ENCODE results near the gene CLIC4.
"Not testable (repeated sequence)": the region's sequence is repeated elsewhere in the genome, so short reads cannot be mapped to it uniquely, and the experiment has no call there.

CLIC4 gene

GRCh38 chr1:24748191-24749121, 3.2 kb downstream of the CLIC4 start:
- no peak for DNase-seq

- no peak for DNase-seq
Observed at GRCh38 chr1:24749252-24749651, 4.0 kb downstream of the CLIC4 start.

GRCh38 chr1:24749886-24750285, 4.6 kb downstream of the CLIC4 start:
- DNase-seq = no peak

DNA sequence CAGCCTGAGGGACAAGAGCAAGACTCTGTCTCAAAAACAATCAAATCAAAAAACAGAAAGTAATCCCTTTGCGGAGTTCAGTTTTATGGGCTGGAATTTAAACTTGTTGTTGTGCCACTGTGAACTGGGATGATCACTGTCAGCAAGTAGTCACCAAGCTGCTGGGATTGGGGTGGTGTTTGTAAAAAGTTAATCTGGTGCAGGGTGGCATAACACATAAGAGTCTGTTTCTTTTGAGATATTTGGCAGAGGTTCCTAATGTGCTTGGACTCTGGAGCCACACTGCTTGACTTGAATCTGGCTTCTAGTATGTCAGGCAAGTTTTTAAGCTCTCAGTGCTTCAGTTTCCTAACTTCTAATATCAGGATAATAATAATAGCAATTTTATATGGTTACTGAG, 6.6 kb downstream of the CLIC4 start:
- DNase-seq = no peak

- no peak for DNase-seq
Observed at GRCh38 chr1:24752305-24752704, 7.1 kb downstream of the CLIC4 start.

DNA sequence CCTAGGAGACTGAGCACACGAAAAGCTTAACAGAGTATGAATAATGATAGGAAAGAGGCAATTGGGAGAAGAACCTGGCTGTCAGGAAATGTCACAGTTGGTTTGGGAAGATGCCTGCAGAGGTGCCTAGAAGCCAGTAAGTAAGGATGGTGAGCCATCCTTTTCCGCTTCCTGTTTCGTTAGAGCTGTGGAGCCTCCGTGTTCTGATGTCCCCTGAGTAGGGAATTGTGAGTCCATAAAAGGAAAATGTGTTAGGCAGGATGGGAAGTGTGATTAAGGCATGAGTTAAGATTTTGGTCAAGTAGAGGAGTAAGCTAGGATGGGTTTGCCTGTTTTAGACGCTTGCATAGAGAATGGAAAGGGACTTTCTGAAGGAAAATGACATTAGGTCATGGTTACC, 9.0 kb downstream of the CLIC4 start:
- DNase-seq = no peak

- not testable (repeated sequence) for DNase-seq
Observed at GRCh38 chr1:24755323-24755722, 10.1 kb downstream of the CLIC4 start.

DNA sequence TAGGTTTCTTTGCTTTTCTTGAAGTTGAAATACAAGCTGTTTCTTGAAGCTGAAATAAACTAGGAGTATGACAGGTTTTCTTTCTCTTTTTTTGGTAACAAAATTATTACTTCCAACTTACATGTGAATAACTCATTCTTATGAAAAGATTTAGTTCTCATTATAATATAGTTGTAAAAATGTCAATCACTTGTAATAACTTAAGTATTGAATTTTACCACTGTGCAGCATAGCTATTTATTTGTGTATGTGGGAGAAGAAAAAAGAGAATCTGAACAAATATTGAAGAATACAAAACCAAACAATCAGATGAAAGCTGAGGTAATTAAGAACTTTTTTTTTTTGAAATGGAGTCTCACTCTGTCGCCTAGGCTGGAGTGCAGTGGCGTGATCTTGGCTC, 11.1 kb downstream of the CLIC4 start:
- DNase-seq = no peak

DNA sequence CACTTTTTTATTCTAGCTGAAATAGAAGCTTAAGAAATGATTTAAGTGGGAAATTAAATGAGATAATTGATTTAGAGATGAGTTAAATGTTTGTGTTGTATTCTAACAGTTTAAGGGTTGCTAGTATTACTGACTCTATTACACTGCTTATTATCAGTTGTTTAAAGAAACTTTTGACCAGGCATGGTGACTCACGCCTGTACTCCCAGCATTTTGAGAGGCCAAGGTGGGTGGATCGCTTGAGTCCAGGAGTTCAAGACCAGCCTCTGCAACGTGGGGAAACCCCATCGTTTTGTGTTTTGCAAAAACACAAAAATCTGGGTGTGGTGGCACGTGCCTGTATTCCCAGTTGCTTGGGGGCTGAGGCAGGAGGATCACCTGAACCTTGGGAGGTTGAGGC, 14.2 kb downstream of the CLIC4 start:
- DNase-seq = no peak

GRCh38 chr1:24761582-24761981, 16.3 kb downstream of the CLIC4 start:
- DNase-seq = no peak

DNA sequence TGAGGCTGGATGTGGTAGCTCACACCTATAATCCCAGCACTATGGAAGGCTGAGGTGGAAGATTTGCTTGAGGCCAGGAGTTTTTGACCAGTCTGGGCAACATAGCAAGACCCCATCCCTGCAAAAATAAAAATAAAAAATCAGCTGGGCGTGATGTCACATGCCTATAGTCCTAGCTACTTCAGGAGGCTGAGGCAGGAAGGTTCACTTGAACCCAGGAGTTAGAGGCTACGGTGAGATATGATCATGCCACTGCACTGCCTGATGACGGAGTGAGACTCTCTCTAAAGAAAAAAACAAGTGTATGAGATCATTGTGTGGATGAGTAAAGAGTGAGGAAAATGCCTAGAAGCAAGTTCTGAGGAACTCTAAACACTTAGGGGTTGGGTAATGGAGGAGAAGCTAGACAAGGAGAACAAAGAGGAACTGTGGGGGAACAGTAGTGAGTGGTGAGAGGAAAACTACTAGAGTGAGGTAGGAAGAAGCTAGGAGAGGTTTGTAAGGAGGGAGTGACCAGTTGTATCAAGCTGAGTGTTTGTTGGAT, 17.0 kb downstream of the CLIC4 start:
- no peak for DNase-seq

DNA sequence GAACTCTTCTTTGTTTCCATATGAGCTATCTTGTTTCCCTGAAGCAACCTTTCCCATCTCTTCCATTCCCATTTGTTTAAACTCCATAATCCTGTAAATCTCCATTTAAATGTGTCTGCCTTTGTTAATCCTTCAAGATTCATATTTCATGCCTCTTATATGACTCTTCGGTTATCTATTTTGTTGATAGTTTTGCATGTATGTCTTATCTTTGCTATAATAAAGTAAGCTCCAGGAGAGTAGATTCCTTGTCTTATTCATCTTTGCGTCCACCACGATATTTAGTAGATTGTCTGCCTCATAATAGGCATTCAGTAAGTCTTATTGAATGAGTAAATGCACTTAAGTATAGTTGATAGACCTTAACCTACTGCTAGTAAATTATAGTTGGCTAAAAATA, 18.4 kb downstream of the CLIC4 start:
- no peak for DNase-seq

- DNase-seq = no peak
Observed at GRCh38 chr1:24764439-24764838, 19.2 kb downstream of the CLIC4 start.

GRCh38 chr1:24764848-24765247, 19.6 kb downstream of the CLIC4 start:
- no peak for DNase-seq

DNA sequence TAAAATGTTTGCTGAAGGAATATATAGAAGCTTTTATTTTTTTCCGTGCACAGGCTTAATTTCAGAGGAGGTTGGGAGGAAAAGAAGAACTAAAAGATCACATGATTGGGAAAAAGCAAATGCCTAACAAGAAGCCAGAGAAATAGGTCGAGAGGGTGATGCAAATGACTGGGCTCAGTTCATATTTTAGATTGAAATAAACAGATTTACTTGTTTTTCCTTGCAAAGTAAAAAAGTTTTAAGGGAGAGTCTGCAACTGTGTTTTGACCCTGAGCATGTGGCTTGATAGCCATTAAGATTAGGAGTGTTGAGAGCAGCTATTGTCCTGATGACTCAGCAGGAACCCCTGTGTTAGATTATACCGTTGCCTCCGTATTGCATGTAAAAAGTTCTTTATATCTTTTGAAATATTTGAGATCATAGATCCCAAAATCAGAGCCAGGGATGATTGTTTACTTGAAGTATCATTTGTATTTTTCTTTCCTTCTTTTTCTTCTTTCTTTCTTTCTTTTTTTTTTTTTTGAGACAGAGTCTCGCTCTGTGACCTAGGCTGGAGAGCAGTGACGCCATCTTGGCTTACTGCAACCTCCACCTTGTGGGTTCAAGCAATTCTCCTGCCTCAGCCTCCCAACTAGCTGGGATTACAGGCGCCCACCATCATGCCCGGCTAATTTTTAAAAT, 20.2 kb downstream of the CLIC4 start:
- DNase-seq = no peak

DNA sequence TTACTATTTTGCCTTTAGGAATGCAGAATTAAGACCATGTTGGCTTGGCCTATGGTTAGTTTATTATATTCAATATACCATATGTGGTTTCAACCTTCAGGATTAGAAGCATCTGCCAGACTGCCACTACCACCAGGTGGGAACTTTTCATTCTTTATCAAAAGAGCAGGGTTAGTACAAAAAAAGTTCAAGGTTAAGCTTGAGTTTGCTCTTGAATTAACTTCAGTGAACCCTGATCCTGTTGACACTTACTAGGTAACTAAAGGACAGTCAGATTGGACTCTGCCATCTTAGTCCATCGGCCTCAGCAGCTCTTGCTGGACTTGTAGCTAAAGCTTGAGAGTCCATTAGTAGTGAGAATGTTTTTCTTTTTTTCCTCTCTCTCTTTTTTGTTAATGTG, 22.1 kb downstream of the CLIC4 start:
- DNase-seq = no peak

GRCh38 chr1:24768873-24769605, 23.8 kb downstream of the CLIC4 start:
- DNase-seq = no peak

DNA sequence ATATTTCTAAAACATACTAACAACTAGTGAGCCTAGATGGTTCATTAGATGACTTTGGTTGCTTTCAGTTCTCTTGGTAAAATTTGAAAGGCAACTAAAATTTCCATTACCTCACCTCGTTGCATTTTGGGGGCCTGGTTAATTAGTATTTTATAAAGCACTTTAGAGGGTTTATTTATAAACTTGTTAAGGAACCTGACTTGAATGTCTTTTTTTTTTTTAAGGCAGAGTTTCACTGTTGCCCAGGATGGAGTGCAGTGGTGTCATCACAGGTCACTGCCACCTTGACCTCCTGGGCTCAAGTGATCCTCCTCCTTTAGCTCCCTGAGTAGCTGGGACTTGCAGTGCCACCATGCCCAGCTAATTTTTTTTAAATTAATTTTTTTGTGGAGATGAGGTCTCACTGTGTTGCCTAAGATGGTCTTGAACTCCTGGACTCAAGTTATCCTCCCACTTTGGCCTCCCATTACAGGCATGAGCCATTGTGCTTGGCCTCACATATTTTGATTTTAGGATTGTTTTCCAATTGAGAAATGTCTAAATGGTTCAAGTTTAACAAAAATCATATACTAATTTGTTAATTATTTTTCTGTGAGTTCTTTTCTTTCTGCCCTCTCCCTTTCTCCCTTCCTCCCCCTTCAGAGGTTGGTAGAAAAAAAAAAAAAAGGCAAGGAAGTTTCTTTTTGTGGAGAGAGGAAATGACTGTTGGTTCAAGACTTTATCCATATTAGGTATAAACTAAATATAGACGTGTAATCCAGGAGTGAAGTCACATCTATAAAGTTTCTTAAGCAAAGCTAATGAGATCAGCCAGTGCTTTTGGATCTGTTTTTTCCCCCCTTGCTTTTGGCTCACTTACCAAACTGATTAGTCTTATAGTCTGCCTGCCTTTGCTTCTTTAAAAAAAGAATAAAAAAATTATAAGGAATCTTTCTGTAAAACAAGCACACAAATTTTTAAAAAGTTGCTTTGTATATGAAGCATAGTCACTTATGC, 24.7 kb downstream of the CLIC4 start:
- DNase-seq = no peak

- DNase-seq = no peak
Observed at GRCh38 chr1:24770881-24771280, 25.6 kb downstream of the CLIC4 start.

DNA sequence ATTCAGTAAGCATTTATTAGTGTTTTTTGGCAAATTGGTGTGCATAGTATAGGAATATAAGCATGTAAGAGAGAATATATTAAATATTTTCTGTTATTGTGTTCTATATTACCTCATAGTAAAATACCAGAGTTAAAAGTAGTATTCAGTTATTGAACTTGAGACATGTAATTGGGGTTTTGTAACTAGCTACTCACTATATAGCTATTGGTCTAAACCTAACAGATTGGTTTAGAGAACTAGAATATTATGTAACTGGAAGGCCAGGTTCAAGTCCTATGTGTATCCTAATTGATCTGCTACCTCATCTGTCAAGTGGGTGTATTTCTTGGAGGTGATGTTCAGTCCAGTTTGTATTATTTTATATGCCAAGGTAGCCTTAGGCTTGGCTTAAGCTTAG, 26.3 kb downstream of the CLIC4 start:
- DNase-seq = no peak

DNA sequence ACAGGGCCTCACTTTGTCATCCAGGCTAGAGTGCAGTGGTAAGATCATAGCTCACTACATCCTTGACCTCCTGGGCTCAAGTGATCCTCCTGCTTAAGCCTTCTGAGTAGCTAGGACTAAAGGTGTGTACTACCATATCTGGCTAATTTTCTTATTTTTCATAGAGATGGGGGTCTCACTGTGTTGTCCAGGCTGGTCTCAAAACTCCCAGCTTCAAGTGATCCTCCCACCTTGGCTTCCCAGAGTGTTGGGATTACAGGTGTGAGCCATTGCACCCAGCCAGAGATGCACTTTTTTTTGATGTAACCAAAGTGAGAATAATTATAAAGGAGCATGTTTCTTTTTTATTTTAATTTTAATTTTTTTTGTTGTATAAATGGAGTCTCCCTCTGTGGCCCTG, 28.4 kb downstream of the CLIC4 start:
- no peak for DNase-seq

DNA sequence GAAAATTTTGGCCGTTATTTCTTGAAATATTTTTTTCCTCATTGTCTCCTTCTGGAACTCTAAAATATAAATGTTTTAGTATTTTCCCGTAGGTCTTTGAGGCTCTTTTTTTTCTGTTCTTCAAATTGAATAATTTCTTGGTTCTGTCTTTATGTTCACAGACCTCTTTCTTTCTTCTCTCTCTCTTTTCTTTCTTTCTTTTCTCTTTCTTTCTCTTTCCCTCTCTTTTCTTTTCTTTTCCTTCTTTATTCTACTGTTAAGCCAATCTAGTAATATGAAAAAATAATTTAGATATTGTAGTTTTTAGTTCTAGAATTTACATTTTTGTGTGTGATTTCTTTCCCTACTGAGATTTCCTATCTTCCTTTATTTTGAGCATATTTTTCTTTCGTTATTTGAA, 30.1 kb downstream of the CLIC4 start:
- DNase-seq = no peak

All from stimulated activated CD4-positive, alpha-beta T cell treated with anti-CD3 and anti-CD28 coated beads, Interleukin-1b, Interleukin-23, amount 100 ng/mL, for 48 hours (primary cell).